HG03571 (cell line): ENCODE measurements around the gene STARD8.
"Not testable (repeated sequence)": the region's sequence is repeated elsewhere in the genome, so short reads cannot be mapped to it uniquely, and the experiment has no call there.

Source experiments
- ATAC-seq: cut with Tn5 transposase; IDR thresholded peaks from one replicate; pipeline ENCODE4 v1.9.1; 2021; ENCODE audit not compliant: unreplicated experiment

The STARD8 gene

GRCh38 chrX:68714856-68715255 is 67.4 kb downstream of the STARD8 start:
- ATAC-seq: no peak

GRCh38 chrX:68717196-68717595 is 69.7 kb downstream of the STARD8 start:
- no peak for ATAC-seq

DNA sequence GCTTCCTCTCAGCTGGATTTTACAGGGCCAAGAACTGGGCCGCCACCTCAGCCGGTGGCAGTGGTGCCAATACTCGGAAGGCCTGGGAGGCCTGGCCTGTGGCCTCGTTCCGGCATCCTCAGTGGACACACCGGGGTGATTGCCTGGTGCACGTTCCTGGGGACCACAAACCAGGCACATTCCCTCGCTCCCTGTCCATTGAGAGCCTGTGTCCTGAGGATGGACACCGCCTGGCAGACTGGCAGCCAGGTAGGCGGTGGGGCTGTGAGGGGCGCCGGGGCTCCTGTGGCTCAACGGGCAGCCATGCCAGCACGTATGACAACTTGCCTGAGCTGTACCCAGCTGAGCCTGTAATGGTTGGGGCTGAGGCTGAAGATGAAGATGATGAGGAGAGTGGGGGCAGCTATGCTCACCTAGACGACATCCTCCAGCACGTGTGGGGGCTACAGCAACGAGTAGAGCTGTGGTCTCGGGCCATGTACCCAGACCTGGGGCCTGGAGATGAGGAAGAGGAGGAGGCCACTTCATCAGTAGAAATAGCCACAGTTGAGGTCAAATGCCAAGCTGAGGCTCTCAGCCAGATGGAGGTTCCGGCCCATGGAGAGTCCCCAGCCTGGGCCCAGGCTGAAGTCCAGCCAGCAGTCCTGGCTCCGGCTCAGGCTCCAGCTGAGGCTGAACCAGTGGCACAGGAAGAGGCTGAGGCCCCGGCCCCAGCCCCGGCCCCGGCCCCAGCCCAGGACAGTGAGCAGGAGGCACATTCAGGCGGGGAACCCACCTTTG is 70.4 kb downstream of the STARD8 start:
- no peak for ATAC-seq

- ATAC-seq: no peak
Observed at GRCh38 chrX:68718443-68718820, 71.0 kb downstream of the STARD8 start.

DNA sequence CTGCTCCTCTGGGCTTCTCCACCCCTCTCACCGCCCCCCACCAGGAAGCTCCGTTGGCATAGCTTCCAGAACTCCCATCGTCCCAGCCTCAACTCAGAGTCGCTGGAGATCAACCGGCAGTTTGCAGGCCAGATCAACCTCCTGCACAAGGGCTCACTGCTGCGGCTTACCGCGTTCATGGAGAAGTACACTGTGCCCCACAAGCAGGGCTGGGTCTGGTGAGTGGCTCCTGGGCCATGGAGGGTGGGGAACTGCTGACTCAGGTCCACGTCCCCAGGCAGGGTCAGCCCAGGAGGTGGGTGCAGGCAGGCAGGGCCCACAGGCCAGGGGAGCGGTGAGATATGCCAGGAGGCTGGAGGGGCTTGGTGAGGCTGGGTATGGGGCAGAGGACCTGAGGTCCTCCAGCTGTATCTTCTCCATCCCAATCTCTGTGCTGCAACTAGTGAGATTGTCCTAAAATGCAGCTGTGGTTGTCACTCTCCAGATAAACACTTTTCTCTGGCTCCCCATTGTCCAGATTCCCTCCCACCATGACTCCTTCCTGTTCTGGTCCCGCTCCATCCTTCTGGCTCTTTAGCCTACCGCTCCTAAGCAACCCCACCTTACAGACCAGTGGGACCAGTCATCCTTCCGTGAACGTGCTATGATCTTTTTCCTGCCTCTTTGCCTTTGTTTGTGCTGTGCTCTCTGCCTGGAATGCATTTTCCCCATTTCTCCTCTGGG is 71.9 kb downstream of the STARD8 start:
- ATAC-seq: no peak

- ATAC-seq: no peak
Observed at GRCh38 chrX:68719904-68720614, 72.6 kb downstream of the STARD8 start.

- ATAC-seq: no peak
Observed at GRCh38 chrX:68720851-68721250, 73.4 kb downstream of the STARD8 start.

DNA sequence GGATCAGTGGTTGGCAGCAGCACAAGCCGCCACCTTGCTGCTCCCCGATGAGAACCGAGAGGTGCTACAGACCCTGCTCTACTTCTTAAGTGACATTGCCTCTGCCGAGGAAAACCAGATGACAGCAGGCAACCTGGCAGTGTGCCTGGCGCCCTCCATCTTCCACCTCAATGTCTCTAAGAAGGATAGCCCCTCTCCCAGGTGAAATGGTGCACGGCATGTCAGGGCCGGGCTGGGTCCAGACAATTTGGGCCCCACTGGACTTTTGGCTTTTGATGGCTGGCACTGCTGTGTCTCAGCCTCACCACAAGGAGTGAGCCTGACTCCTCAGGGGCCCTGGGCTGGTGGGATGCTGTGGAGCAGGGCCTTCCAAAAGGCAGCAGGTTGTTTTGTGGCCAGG is 74.1 kb downstream of the STARD8 start:
- no peak for ATAC-seq

DNA sequence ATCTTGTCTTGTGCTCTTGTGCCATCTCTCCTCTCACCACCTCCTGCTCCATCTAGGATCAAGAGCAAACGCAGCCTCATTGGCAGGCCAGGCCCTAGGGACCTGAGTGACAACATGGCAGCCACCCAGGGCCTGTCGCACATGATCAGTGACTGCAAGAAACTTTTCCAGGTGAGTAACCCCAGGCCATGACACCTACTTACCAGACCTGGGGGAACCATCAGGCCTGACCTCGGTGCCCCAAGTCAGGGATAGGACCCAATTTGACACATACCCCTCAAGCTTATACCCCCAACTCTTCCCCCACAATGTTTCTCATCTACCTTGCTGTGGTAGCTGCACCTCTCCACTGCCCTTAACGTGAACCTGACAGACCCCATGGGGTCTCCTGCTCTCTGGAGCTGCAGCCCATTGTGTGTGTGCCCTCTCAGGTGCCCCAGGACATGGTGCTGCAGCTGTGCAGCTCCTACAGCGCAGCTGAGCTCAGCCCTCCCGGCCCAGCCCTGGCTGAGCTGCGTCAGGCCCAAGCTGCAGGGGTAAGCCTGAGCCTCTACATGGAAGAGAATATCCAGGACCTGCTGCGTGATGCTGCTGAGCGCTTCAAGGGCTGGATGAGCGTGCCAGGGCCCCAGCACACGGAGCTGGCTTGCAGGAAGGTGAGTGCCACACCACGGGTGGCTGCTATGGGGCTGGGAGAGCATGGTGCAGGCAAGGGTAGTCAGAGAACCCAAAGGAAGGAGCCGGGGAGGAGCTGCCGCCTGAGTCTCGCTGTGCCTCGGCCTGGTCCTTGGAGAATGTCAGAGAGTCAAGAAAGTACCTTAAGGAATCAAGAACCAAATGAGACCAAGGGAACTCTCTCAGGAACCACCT is 74.8 kb downstream of the STARD8 start:
- no peak for ATAC-seq

- no peak for ATAC-seq
Observed at GRCh38 chrX:68723491-68724155, 76.2 kb downstream of the STARD8 start.

DNA sequence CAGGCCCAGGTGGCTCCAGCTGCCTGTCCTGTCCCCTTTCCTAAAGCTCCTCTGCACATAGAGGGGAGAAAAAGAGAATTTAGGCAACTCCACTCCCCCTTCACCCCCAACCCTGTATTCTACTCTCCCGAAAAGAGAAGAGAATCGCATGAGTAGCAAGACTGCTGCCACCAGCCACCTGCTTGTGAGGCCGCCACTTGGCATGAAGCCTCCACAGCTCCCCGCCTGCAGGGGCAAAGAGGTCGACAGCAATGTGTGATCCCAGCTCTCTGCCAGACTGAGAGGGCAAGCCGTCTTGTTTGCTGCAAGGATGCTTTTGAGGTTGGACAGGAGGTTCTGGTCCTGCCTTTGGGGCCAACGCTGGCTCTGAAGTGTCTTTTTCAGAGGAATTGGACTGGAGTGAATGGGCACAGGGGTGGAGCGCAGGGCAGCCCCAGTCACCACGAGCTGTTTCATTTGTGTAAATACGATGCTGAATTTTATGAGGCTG is 77.1 kb downstream of the STARD8 start:
- no peak for ATAC-seq

- no peak for ATAC-seq
Observed at GRCh38 chrX:68725756-68726365, 78.4 kb downstream of the STARD8 start.

- no peak for ATAC-seq
Observed at GRCh38 chrX:68726366-68726765, 78.9 kb downstream of the STARD8 start.

DNA sequence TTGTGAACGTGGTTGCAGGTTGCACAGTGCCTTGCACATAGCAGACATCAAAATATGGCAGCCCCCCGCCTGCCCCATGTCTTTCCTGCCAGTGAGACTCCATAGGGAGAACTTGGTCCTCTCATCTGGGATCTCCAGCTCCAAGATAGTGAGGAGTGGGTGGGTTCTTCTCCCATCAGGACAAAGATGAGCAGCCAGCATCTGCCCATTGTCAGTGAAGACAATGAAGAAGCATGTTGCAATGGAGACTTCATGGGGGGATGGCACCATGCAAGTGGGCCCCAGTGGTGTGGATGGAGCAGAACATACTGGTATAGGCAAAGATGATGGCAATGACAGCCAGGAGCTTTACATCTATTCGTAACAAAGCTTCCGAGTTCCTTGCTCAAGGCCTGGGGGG is 80.2 kb downstream of the STARD8 start:
- no peak for ATAC-seq

GRCh38 chrX:68728186-68728585 is 80.7 kb downstream of the STARD8 start:
- no peak for ATAC-seq

DNA sequence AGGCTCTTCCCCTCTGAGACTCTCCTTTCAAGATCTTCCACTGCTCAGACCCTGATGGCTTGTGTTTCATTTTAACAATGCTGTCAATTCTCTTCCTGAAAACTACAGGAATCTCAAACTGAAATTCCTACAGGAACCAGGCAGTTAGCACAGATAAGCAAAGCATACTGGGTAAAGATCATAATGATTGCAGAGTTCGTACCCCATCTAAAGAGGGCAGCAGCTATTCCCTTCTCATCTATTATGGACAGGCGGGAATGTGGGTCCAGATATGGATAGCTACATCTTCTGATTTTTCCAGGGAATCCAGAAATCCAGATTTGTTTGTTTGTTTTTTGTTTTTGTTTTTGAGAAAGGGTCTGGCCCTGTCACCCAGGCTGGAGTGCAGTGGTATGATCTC is 83.8 kb downstream of the STARD8 start:
- no peak for ATAC-seq

DNA sequence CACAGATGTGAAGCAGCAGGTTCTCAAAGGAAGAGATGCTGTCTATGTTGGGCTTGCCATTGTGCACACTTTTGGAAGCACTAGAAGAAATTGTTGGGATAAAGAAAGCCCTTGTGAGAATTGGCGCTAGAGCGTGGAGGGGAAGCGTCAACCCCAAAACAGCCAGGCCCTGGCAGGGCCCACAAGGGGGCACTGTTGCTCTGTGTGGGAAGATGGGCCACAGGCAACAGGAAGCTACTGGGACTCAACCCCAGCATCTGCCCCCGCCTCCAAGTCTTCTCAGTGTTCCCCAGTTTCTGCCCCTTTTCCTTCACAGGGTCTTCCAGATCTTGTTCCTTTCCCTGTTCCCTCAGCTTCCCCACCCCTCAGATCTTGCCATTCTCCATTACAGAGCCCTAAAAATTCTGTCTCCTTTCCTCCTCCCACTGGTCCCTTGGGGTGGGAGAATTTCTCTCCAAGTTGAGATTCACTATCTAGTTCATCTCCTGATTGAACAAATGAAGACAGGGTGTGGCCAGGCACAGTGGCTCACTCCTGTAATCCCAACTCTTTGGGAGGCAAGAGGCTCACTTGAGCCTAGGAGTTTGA is 85.5 kb downstream of the STARD8 start:
- ATAC-seq: no peak

DNA sequence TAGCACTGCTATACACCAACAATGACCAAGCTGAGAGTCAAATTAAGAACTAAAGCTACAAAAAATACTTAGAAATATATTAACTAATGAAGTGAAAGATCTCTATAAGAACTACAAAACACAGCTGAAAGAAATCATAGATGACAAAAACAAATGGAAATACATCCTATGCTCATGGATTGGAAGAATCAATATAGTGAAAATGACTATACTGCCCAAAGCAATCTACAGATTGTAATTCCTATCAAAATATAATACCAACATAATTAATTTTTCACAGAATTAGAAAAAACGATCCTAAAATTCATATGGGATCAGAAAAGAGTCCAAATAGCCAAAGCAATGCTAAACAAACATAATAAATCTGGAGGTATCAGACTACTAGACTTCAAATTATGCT is 87.8 kb downstream of the STARD8 start:
- ATAC-seq: no peak

- not testable (repeated sequence) for ATAC-seq
Observed at GRCh38 chrX:68741864-68742263, 94.4 kb downstream of the STARD8 start.
